ENCODE data around the gene ARHGEF39.

ARHGEF39 gene

GRCh38 chr9:35664531-35665470 lies at the start of gene ARHGEF39:
TSS of gene ARHGEF39 (minus strand) at chr9:35665195. CDS start at chr9:35665169, 26 bp downstream.
- DNase-seq: peak; percentile 77

- DNase-seq: no peak
Measured at GRCh38 chr9:35714123-35714522, 49.1 kb upstream of the ARHGEF39 start.

- no peak for DNase-seq
Measured at GRCh38 chr9:35713578-35713977, 48.6 kb upstream of the ARHGEF39 start.

- no peak for DNase-seq
Measured at GRCh38 chr9:35712762-35713400, 47.9 kb upstream of the ARHGEF39 start.

- DNase-seq: no peak
Measured at GRCh38 chr9:35711501-35712428, 46.8 kb upstream of the ARHGEF39 start.

GRCh38 chr9:35710818-35711500 lies 46.0 kb upstream of the ARHGEF39 start:
- DNase-seq: no peak

- DNase-seq: no peak
Measured at GRCh38 chr9:35708146-35708545, 43.2 kb upstream of the ARHGEF39 start.

GRCh38 chr9:35706951-35707350 lies 42.0 kb upstream of the ARHGEF39 start:
- DNase-seq: no peak

GRCh38 chr9:35705836-35706430 lies 40.9 kb upstream of the ARHGEF39 start:
- no peak for DNase-seq

GRCh38 chr9:35705372-35705771 lies 40.4 kb upstream of the ARHGEF39 start:
- no peak for DNase-seq

GRCh38 chr9:35703906-35704672 lies 39.1 kb upstream of the ARHGEF39 start:
- no peak for DNase-seq

GRCh38 chr9:35702696-35703095 lies 37.7 kb upstream of the ARHGEF39 start:
- no peak for DNase-seq

- no peak for DNase-seq
Measured at GRCh38 chr9:35700942-35701341, 35.9 kb upstream of the ARHGEF39 start.

- no peak for DNase-seq
Measured at GRCh38 chr9:35700031-35700430, 35.0 kb upstream of the ARHGEF39 start.

GRCh38 chr9:35698231-35698630 lies 33.2 kb upstream of the ARHGEF39 start:
- DNase-seq: no peak

- DNase-seq: no peak
Measured at GRCh38 chr9:35697486-35697885, 32.5 kb upstream of the ARHGEF39 start.

- no peak for DNase-seq
Measured at GRCh38 chr9:35696520-35697215, 31.7 kb upstream of the ARHGEF39 start.

- no peak for DNase-seq
Measured at GRCh38 chr9:35695943-35696401, 31.0 kb upstream of the ARHGEF39 start.

GRCh38 chr9:35691757-35692301 lies 26.8 kb upstream of the ARHGEF39 start:
- DNase-seq: no peak

GRCh38 chr9:35691334-35691650 lies 26.3 kb upstream of the ARHGEF39 start:
- DNase-seq: peak; percentile 46

Data from MV-4-11 (cell line).